ENCODE data around the gene LCK. TPM values are rescaled to one million over a fixed set of nuclear protein-coding genes. Genes with fewer than 3 reads are reported as not detected.

The LCK gene
- total RNA-seq, 4 donors from 2014 or later: 0.26 to 3.9 (median 1.4) TPM

DNA sequence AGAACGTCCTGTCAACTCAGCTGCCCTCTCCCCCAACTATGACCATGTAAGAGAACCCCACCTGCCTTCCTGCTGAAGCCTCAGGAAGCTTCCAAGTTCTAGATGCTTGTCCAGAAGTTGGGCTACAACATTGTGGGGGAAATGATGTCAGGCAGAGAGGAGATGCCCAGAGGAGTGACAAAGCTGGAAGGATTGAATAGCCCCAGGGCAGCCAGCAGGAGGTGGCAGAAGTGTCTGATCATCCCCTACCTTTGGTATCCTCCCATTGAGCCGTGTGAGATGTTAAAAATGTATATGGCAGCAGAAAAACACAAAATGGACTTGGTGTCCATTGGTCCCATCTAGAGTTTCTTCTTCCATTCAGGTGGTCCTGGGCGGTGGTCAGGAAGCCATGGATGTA, 22.3 kb upstream of the LCK start:
- Histone ChIP-seq H3K4me3 (no peak overlapping the region), H3K9me3 (no peaks in the 10 kb centered on the region), H3K27me3 (no peaks in the 10 kb centered on the region), H3K27ac (no peak overlapping the region), H3K36me3 (peaks cover 82% of the 10 kb centered on the region), H3K4me1 (peaks cover 6% of the 10 kb centered on the region)
- no peak for DNase-seq (ENCODE audit: low spot score in 2 of 2)
- TF ChIP-seq POLR2AphosphoS5 (IDR thresholded peaks at IDR 0.05) (no peak), POLR2A (IDR thresholded peaks at IDR 0.05) (no peak), EP300 (IDR thresholded peaks at IDR 0.05) (no peak)
- TF ChIP-seq, protein P1, sequence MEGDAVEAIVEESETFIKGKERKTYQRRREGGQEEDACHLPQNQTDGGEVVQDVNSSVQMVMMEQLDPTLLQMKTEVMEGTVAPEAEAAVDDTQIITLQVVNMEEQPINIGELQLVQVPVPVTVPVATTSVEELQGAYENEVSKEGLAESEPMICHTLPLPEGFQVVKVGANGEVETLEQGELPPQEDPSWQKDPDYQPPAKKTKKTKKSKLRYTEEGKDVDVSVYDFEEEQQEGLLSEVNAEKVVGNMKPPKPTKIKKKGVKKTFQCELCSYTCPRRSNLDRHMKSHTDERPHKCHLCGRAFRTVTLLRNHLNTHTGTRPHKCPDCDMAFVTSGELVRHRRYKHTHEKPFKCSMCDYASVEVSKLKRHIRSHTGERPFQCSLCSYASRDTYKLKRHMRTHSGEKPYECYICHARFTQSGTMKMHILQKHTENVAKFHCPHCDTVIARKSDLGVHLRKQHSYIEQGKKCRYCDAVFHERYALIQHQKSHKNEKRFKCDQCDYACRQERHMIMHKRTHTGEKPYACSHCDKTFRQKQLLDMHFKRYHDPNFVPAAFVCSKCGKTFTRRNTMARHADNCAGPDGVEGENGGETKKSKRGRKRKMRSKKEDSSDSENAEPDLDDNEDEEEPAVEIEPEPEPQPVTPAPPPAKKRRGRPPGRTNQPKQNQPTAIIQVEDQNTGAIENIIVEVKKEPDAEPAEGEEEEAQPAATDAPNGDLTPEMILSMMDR (IDR thresholded peaks at IDR 0.05): no peak
- 71% methylated on average over 3 of the region's 3 CpGs for WGBS

DNA sequence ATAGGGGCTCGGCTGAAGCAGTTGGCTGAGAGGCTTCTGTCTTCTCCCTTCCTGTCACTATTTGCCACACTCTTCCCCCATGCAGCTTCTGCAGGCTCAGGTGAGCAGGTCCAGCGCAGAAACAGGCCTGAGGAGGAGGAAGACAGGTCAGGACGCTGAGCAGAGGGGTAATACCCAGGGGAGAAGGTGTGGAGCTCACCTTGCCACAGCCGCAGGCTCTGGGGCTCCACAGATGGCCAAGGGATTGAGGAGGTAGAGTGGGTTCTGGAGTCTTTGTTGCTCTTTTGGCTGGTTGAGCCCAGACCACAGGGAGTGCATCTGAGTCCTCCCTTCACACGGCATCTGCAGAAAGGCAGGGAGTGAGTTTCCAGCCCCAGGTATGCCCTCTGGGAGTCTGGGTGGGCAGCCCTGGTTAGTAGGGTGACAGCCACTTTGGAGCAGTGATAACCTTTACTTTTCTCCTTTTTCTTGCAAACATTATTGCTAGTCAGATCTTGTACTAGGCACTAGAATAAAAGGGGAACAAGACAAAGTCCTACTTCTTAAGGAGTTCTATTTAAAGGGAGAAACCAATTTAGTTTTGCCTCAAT, 19.1 kb upstream of the LCK start:
- no peaks in the 10 kb centered on the region for H3K4me1 ChIP-seq
- WGBS: 83% methylated on average over 5 of the region's 5 CpGs
- no peaks in the 10 kb centered on the region for H3K27me3 ChIP-seq
- no peaks in the 10 kb centered on the region for H3K9me3 ChIP-seq
- TF ChIP-seq POLR2A (IDR thresholded peaks at IDR 0.05): no peak
- TF ChIP-seq, protein P1 (IDR thresholded peaks at IDR 0.05): no peak
- TF ChIP-seq POLR2AphosphoS5 (IDR thresholded peaks at IDR 0.05): no peak
- no peak for TF ChIP-seq EP300 (IDR thresholded peaks at IDR 0.05)
- H3K27ac ChIP-seq: no peak overlapping the region
- DNase-seq (ENCODE audit: low spot score in 2 of 2): no peak
- H3K36me3 ChIP-seq: peaks cover 63% of the 10 kb centered on the region
- H3K4me3 ChIP-seq: no peak overlapping the region

DNA sequence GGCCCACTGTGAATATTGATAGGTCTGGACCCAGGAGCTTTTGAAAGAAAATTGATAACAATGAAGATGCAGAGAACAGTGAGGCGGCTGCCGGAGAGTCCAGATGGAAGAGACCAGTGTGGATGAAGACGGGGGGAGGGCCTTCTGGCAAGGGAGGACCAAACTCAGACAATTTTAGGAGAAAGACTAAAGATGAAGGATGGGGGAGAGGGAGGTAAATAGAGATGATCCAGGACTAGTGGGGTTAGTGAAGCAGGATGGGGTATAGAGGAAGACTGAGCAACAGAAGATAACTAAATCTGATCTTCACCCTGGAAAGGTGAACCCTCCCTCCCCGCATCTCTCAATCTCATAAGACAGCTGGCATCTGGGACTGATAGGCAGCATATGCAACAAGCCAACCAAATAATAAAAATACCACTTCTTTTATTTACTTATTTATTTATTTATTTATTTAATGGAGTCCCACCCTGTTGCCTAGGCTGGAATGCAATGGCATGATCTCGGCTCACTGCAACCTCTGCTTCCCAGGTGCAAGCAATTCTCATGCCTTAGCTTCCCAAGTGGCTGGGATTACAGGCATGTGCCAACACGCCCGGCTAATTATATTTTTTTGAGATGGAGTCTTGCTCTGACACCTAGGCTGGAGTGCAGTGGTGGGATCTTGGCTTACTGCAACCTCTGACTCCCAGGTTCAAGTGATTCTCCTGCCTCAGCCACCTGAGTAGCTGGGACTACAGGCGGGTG, 18.3 kb upstream of the LCK start:
- Histone ChIP-seq H3K36me3 (peaks cover 57% of the 10 kb centered on the region), H3K9me3 (no peaks in the 10 kb centered on the region), H3K27me3 (no peaks in the 10 kb centered on the region), H3K4me1 (no peaks in the 10 kb centered on the region), H3K27ac (no peak overlapping the region), H3K4me3 (no peak overlapping the region)
- DNase-seq (ENCODE audit: low spot score in 2 of 2): no peak
- 80% methylated on average over 8 of the region's 8 CpGs for WGBS
- TF ChIP-seq EP300 (IDR thresholded peaks at IDR 0.05) (no peak), POLR2A (IDR thresholded peaks at IDR 0.05) (no peak), POLR2AphosphoS5 (IDR thresholded peaks at IDR 0.05) (no peak)
- TF ChIP-seq, protein P1 (IDR thresholded peaks at IDR 0.05): no peak

DNA sequence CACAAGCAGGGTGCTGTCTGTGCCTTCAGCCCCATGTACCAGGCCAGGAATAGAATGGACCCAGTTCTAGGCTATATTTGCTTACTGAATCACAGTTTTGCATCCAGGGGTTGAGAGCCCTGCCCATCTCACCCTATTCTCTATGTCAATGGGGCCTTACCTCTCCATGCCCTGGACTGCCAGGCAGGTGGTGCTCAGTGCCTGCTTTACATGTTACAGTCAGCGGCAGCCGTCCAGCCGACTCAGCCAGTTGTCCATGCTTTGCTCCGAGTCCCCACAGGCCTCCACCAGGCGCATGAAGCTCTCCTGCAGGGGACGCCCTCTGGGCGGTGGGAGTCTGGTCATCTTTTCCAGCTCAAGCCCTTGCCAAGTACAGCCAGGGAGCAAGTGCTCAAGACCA, 16.3 kb upstream of the LCK start:
- no peaks in the 10 kb centered on the region for H3K27me3 ChIP-seq
- 82% methylated on average over 7 of the region's 7 CpGs for WGBS
- H3K36me3 ChIP-seq: peaks cover 36% of the 10 kb centered on the region
- no peak overlapping the region for H3K4me3 ChIP-seq
- DNase-seq (ENCODE audit: low spot score in 2 of 2): no peak
- peaks cover 5% of the 10 kb centered on the region for H3K4me1 ChIP-seq
- no peaks in the 10 kb centered on the region for H3K9me3 ChIP-seq
- TF ChIP-seq, protein P1 (IDR thresholded peaks at IDR 0.05): no peak
- TF ChIP-seq POLR2AphosphoS5 (IDR thresholded peaks at IDR 0.05) (no peak), POLR2A (IDR thresholded peaks at IDR 0.05) (no peak), EP300 (IDR thresholded peaks at IDR 0.05) (no peak)
- no peak overlapping the region for H3K27ac ChIP-seq

DNA sequence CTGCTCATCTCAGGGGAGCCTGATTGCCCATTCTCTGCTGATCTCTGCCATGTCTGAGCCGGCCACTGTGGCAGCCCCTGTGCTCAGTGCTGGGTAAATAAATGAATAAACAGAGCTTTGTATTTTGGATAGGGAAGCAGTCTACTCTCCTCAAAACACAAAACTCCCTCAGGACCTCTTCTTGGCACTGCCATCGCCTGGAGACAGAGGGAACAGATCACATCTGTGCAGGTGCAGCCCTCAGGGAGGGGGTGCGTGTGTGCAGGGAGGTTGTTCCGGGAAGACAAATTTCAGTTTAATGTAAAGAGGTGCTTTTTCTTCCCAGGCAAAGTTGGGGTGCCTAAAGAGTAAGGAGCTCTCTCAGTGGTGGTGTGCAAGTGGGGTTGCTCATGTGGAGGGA, 11.7 kb upstream of the LCK start:
- Histone ChIP-seq H3K4me1 (peaks cover 32% of the 10 kb centered on the region), H3K36me3 (peaks cover 11% of the 10 kb centered on the region), H3K27me3 (no peaks in the 10 kb centered on the region), H3K9me3 (no peaks in the 10 kb centered on the region), H3K27ac (no peak overlapping the region), H3K4me3 (no peak overlapping the region)
- TF ChIP-seq POLR2A (IDR thresholded peaks at IDR 0.05) (no peak), POLR2AphosphoS5 (IDR thresholded peaks at IDR 0.05) (no peak), EP300 (IDR thresholded peaks at IDR 0.05) (no peak)
- TF ChIP-seq, protein P1 (IDR thresholded peaks at IDR 0.05): no peak
- 39% methylated on average over 4 of the region's 4 CpGs for WGBS
- no peak for DNase-seq (ENCODE audit: low spot score in 2 of 2)
